Measurements from ENCODE around the gene SLC38A3. TPM values are rescaled to one million over a fixed set of nuclear protein-coding genes. Genes with fewer than 3 reads are reported as not detected.

The SLC38A3 gene
- total and polyA plus RNA-seq, 9 of the 15 experiments (the other 6 are each of a cell fraction or from before 2014, with no cell fraction given): 0.09 to 0.38 (median 0.16) TPM; not detected in 6

GRCh38 chr3:50256978-50257890 is 52.2 kb downstream of the SLC38A3 start:
- peaks cover 3% of the 10 kb centered on the region; the same call in 1 of the 3 replicates for H3K79me2 ChIP-seq (ENCODE audit: control insufficient read depth, insufficient read depth, low read length)
- ChIA-PET POLR2A (interaction anchor here (0.6 to 1.5 kb wide), 2 partner anchors 11 to 1350 kb away, joined by 3 to 5 read pairs; no protein-coding TSS in a partner anchor), CTCF (ENCODE audit: low intra/inter-chr PET ratio) (no interaction called here)
- intact Hi-C loops (cut with micrococcal nuclease): no loop called here
- peak in 2 of 4 experiments; percentile 33 to 34 for DNase-seq (ENCODE audit: extremely low read depth in 1 of 4, low spot score in 3 of 4)
- in situ Hi-C loops (cut with MboI): no loop called here
- H3K9me1 ChIP-seq (ENCODE audit: control insufficient read depth, insufficient read depth, low read length): no peaks in the 10 kb centered on the region
- 0 out of 3 replicates have a peak, but pooled peaks have one; percentile 14 for ATAC-seq
- no peak overlapping the region for H3K4me3 ChIP-seq
- H2AFZ ChIP-seq (ENCODE audit: low read depth, low read length): no peak overlapping the region
- no peaks in the 10 kb centered on the region for H3K27me3 ChIP-seq (ENCODE audit: control insufficient read depth in 2 of 2, insufficient read depth in 2 of 2, low read length in 2 of 2)
- TF ChIP-seq RAD21 (CRISPR knock-in tag; conservative IDR thresholded peaks at IDR 0.05 in 1 of 2, IDR thresholded peaks at IDR 0.05 in 1 of 2): peak in 1 of 2 experiments; percentile 12; a peak in 1 of 4 replicates
- peak; percentile 6 to 46 (median 29); a peak in 2 of 6 replicates for TF ChIP-seq CTCF (IDR thresholded peaks at IDR 0.05 in 2 of 3, conservative IDR thresholded peaks at IDR 0.05 in 1 of 3; ENCODE audit: insufficient read depth in 2 of 3, low read depth in 1 of 3, low read length in 3 of 3)
- TF ChIP-seq GATA2 (CRISPR knock-in tag; IDR thresholded peaks at IDR 0.05): no peak
- no peak for TF ChIP-seq NFE2L1 (tag; IDR thresholded peaks at IDR 0.05; ENCODE audit: borderline replicate concordance, low read depth)
- TF ChIP-seq CBFB (CRISPR knock-in tag; IDR thresholded peaks at IDR 0.05): no peak
- H3K4me1 ChIP-seq (replicated peaks in 1 of 2; ENCODE audit: control insufficient read depth in 2 of 2, insufficient read depth in 2 of 2, low read length in 2 of 2): peaks cover 3 to 31% of the 10 kb centered on the region in 2 experiments; a peak in 4 of 5 replicates
- no TSS peak for BruUV-seq (replicated peaks)
- H3K9ac ChIP-seq (ENCODE audit: insufficient read depth in 1 of 2, low read depth in 2 of 2, low read length in 2 of 2): no peak overlapping the region; a peak in 1 of 4 replicates
- peaks cover 4% of the 10 kb centered on the region; the same call in 1 of the 2 replicates for H3K9me3 ChIP-seq (replicated peaks; ENCODE audit: control insufficient read depth, insufficient read depth, low read depth, low read length)
- H4K20me1 ChIP-seq (replicated peaks; ENCODE audit: control insufficient read depth, insufficient read depth, low read length): no peaks in the 10 kb centered on the region
- no peak overlapping the region for H3K27ac ChIP-seq (ENCODE audit: extremely low read depth, low read depth, low read length)
- WGBS (ENCODE audit: insufficient coverage, low coverage, missing lambda C conversion rate): 78% methylated on average over 4 of the region's 20 CpGs
- H3K36me3 ChIP-seq (ENCODE audit: control insufficient read depth, insufficient read depth, low read length): peaks cover 28% of the 10 kb centered on the region; the same call in 2 of the 3 replicates
- no peak for FAIRE-seq
- H3K4me2 ChIP-seq (ENCODE audit: insufficient read depth, low read length): no peak overlapping the region

Measured in K562 (cell line).